ENCODE data around the gene ABR. TPM values are rescaled to one million over a fixed set of nuclear protein-coding genes. Genes with fewer than 3 reads are reported as not detected.
"Not testable (repeated sequence)": the region's sequence is repeated elsewhere in the genome, so short reads cannot be mapped to it uniquely, and the experiment has no call there.

The ABR gene
- total RNA-seq, 1 donor from 2014 or later, result 76.6 TPM

- Mint-ChIP-seq H3K27ac (ENCODE audit: unreplicated experiment) (no peak overlapping the region), H3K4me1 (ENCODE audit: unreplicated experiment) (peaks cover 31% of the 10 kb centered on the region)
These were observed 203.5 kb downstream of the ABR start for GRCh38 chr17:976312-976711.

GRCh38 chr17:975371-975915 lies 204.3 kb downstream of the ABR start:
- no peaks in the 10 kb centered on the region for H3K9me3 Mint-ChIP-seq (ENCODE audit: unreplicated experiment)
- DNase-seq (ENCODE audit: low spot score), result no peak
- H3K27me3 Mint-ChIP-seq (ENCODE audit: unreplicated experiment), result peaks cover 4% of the 10 kb centered on the region
- H3K4me1 Mint-ChIP-seq (ENCODE audit: unreplicated experiment), result peaks cover 27% of the 10 kb centered on the region
- TF ChIP-seq CTCF (IDR thresholded peaks at IDR 0.05; ENCODE audit: unreplicated experiment), result no peak
- no peak overlapping the region for H3K4me3 Mint-ChIP-seq (ENCODE audit: unreplicated experiment)
- peaks cover 4% of the 10 kb centered on the region for H3K36me3 Mint-ChIP-seq (ENCODE audit: low read depth, unreplicated experiment)
- H3K27ac Mint-ChIP-seq (ENCODE audit: unreplicated experiment), result no peak overlapping the region

More at GRCh38 chr17:976312-976711, 203.5 kb downstream of the ABR start:
- peaks cover 4% of the 10 kb centered on the region for H3K27me3 Mint-ChIP-seq (ENCODE audit: unreplicated experiment)
- H3K36me3 Mint-ChIP-seq (ENCODE audit: low read depth, unreplicated experiment), result peaks cover 4% of the 10 kb centered on the region
- no peak for TF ChIP-seq CTCF (IDR thresholded peaks at IDR 0.05; ENCODE audit: unreplicated experiment)
- H3K4me3 Mint-ChIP-seq (ENCODE audit: unreplicated experiment), result no peak overlapping the region
- DNase-seq (ENCODE audit: low spot score), result no peak
- H3K9me3 Mint-ChIP-seq (ENCODE audit: unreplicated experiment), result no peaks in the 10 kb centered on the region

- not testable (repeated sequence) for H3K36me3 Mint-ChIP-seq (ENCODE audit: low read depth, unreplicated experiment); H3K27ac Mint-ChIP-seq (ENCODE audit: unreplicated experiment); DNase-seq (ENCODE audit: low spot score); H3K9me3 Mint-ChIP-seq (ENCODE audit: unreplicated experiment); H3K4me3 Mint-ChIP-seq (ENCODE audit: unreplicated experiment); H3K27me3 Mint-ChIP-seq (ENCODE audit: unreplicated experiment)
- peaks cover 23% of the 10 kb centered on the region for H3K4me1 Mint-ChIP-seq (ENCODE audit: unreplicated experiment)
These were observed 205.0 kb downstream of the ABR start for GRCh38 chr17:974778-975177.

- no peak for DNase-seq (ENCODE audit: low spot score)
- Mint-ChIP-seq H3K9me3 (ENCODE audit: unreplicated experiment) (no peaks in the 10 kb centered on the region), H3K4me1 (ENCODE audit: unreplicated experiment) (peaks cover 20% of the 10 kb centered on the region), H3K27me3 (ENCODE audit: unreplicated experiment) (peaks cover 4% of the 10 kb centered on the region), H3K4me3 (ENCODE audit: unreplicated experiment) (no peak overlapping the region), H3K27ac (ENCODE audit: unreplicated experiment) (no peak overlapping the region), H3K36me3 (ENCODE audit: low read depth, unreplicated experiment) (peaks cover 4% of the 10 kb centered on the region)
- TF ChIP-seq CTCF (IDR thresholded peaks at IDR 0.05; ENCODE audit: unreplicated experiment), result no peak
These were observed 206.7 kb downstream of the ABR start for GRCh38 chr17:973053-973452.

- H3K27ac Mint-ChIP-seq (ENCODE audit: unreplicated experiment); H3K27me3 Mint-ChIP-seq (ENCODE audit: unreplicated experiment); H3K9me3 Mint-ChIP-seq (ENCODE audit: unreplicated experiment); DNase-seq (ENCODE audit: low spot score); H3K36me3 Mint-ChIP-seq (ENCODE audit: low read depth, unreplicated experiment); H3K4me3 Mint-ChIP-seq (ENCODE audit: unreplicated experiment): not testable (repeated sequence)
- H3K4me1 Mint-ChIP-seq (ENCODE audit: unreplicated experiment), result peaks cover 11% of the 10 kb centered on the region
These were observed 207.9 kb downstream of the ABR start for GRCh38 chr17:971861-972260.

GRCh38 chr17:970364-970763 lies 209.4 kb downstream of the ABR start:
- no peak for TF ChIP-seq CTCF (IDR thresholded peaks at IDR 0.05; ENCODE audit: unreplicated experiment)
- H3K9me3 Mint-ChIP-seq (ENCODE audit: unreplicated experiment), result no peaks in the 10 kb centered on the region
- H3K27ac Mint-ChIP-seq (ENCODE audit: unreplicated experiment), result no peak overlapping the region
- H3K36me3 Mint-ChIP-seq (ENCODE audit: low read depth, unreplicated experiment), result peaks cover 8% of the 10 kb centered on the region
- H3K27me3 Mint-ChIP-seq (ENCODE audit: unreplicated experiment), result peaks cover 3% of the 10 kb centered on the region
- no peak overlapping the region for H3K4me3 Mint-ChIP-seq (ENCODE audit: unreplicated experiment)
- DNase-seq (ENCODE audit: low spot score), result no peak
- H3K4me1 Mint-ChIP-seq (ENCODE audit: unreplicated experiment), result peaks cover 5% of the 10 kb centered on the region
